H1 (cell line): Measurements from ENCODE around the gene SMG9. TPM values are rescaled to one million over a fixed set of nuclear protein-coding genes. Genes with fewer than 3 reads are reported as not detected.

ENCODE experiments used
- CTCF ChIA-PET: fragments of 300-600 bp; sonication (Branson Sonifier 250); formaldehyde crosslinking; loops from one replicate; lab custom pipeline; 2021; ENCODE audit not compliant: partially characterized antibody; lab: Charles Lee
- POLR2A ChIA-PET: fragments of 300-600 bp; sonication (Branson Sonifier 250); formaldehyde crosslinking; loops from one replicate; lab custom pipeline; 2021; ENCODE audit warnings: inconsistent platforms; ENCODE audit not compliant: partially characterized antibody; lab: Charles Lee
- DNase-seq, 2 experiments: peaks; one replicate each; pipeline versions ENCODE4 v3.0.0 to v3.0.0-alpha.2; 2010 to 2022; ENCODE audit warnings: low spot score in 2 of 2, low read depth in 1 of 2, mixed read lengths in 1 of 2
- FAIRE-seq: peaks from 2 replicates; lab custom pipeline; 2011; peaks lifted over from hg19 to GRCh38; lab: Jason Lieb, UNC
- H2AFZ ChIP-seq: 2 replicates; pipeline ENCODE4 v1.8.1; 2012; ENCODE audit warnings: low read length, inconsistent platforms
- H2AK5ac ChIP-seq: 2 replicates; pipeline ENCODE4 v1.6.1; 2013; ENCODE audit warnings: low read depth, low read length
- H2BK120ac ChIP-seq: replicated peaks from 2 replicates; pipeline ENCODE3; 2013; ENCODE audit warnings: low read depth, low read length, inconsistent platforms
- H2BK12ac ChIP-seq: 2 replicates; pipeline ENCODE4 v1.6.1; 2013; ENCODE audit warnings: low read depth, low read length
- H2BK15ac ChIP-seq: 2 replicates; pipeline ENCODE4 v1.6.1; 2013; ENCODE audit warnings: low read length
- H2BK20ac ChIP-seq: 2 replicates; pipeline ENCODE4 v1.6.1; 2013; ENCODE audit warnings: low read length
- H2BK5ac ChIP-seq: 2 replicates; pipeline ENCODE4 v1.6.1; 2013; ENCODE audit warnings: low read depth, low read length
- H3K14ac ChIP-seq: 2 replicates; pipeline ENCODE4 v1.6.1; 2013; ENCODE audit warnings: inconsistent platforms; ENCODE audit not compliant: insufficient read length
- H3K18ac ChIP-seq: 2 replicates; pipeline ENCODE4 v1.6.1; 2013; ENCODE audit warnings: low read length; ENCODE audit errors: extremely low read depth
- H3K23ac ChIP-seq: 2 replicates; pipeline ENCODE4 v1.6.1; 2013; ENCODE audit warnings: inconsistent platforms; ENCODE audit not compliant: insufficient read length
- H3K23me2 ChIP-seq: 2 replicates; pipeline ENCODE4 v1.6.1; 2013; ENCODE audit warnings: low read depth, low read length
- H3K27ac ChIP-seq: 2 replicates; pipeline ENCODE4 v1.6.1; 2011; ENCODE audit warnings: low read depth, low read length, inconsistent platforms
- H3K27me3 ChIP-seq, 4 experiments: replicated peaks in 1 of 4; 1 replicate in 1 of 4; 2 replicates in 3 of 4; pipeline versions ENCODE4 v1.6.1 to v1.8.1; 2011 to 2013; ENCODE audit warnings: low read length in 3 of 4, mild to moderate bottlenecking in 3 of 4, inconsistent platforms in 2 of 4, mixed read lengths in 2 of 4, moderate library complexity in 1 of 4; ENCODE audit not compliant: control insufficient read depth in 3 of 4, insufficient read depth in 3 of 4; ENCODE audit errors: extremely low read depth in 1 of 4
- H3K36me3 ChIP-seq, 4 experiments: 2 replicates each; pipeline versions ENCODE4 v1.6.1 to v1.8.1; 2011 to 2013; ENCODE audit warnings: mild to moderate bottlenecking in 4 of 4, low read length in 3 of 4, moderate library complexity in 2 of 4, control low read depth in 1 of 4, inconsistent platforms in 1 of 4; ENCODE audit not compliant: insufficient read depth in 4 of 4, control insufficient read depth in 2 of 4
- H3K4ac ChIP-seq: replicated peaks from 2 replicates; pipeline ENCODE3; 2013; ENCODE audit warnings: low read length, low read depth, mixed read lengths, inconsistent platforms; ENCODE audit not compliant: insufficient read length
- H3K4me1 ChIP-seq, 4 experiments: replicated peaks in 1 of 4; 1 replicate in 1 of 4; 2 replicates in 3 of 4; pipeline versions ENCODE4 v1.6.1 to v1.8.1; 2011 to 2013; ENCODE audit warnings: low read length in 3 of 4, inconsistent platforms in 2 of 4, mixed read lengths in 1 of 4; ENCODE audit not compliant: insufficient read depth in 4 of 4, control insufficient read depth in 3 of 4
- H3K4me2 ChIP-seq, 2 experiments: 2 replicates each; pipeline versions ENCODE4 v1.6.1 to v1.8.1; 2011 to 2013; ENCODE audit warnings: low read depth in 2 of 2, low read length in 2 of 2, control low read depth in 1 of 2, inconsistent platforms in 1 of 2, mild to moderate bottlenecking in 1 of 2; ENCODE audit not compliant: insufficient read depth in 1 of 2
- H3K4me3 ChIP-seq, 4 experiments: fragments of 200-600, 300-600 bp in 1 of 4; sonication (generic), shearing (Covaris generic), sonication (Bioruptor Twin) in 1 of 4; 2 replicates each; pipeline versions ENCODE4 v1.5.1 to v1.8.1; 2011 to 2016; ENCODE audit warnings: low read length in 4 of 4, low read depth in 3 of 4, control low read depth in 2 of 4, inconsistent platforms in 2 of 4, mild to moderate bottlenecking in 2 of 4, mixed read lengths in 1 of 4, moderate library complexity in 1 of 4; ENCODE audit not compliant: insufficient read depth in 2 of 4; ENCODE audit errors: extremely low read depth in 1 of 4
- H3K56ac ChIP-seq: replicated peaks from 2 replicates; pipeline ENCODE3; 2013; ENCODE audit warnings: low read depth, mild to moderate bottlenecking, mixed read lengths, low read length, inconsistent platforms; ENCODE audit not compliant: insufficient read length
- H3K79me1 ChIP-seq: 2 replicates; pipeline ENCODE4 v1.6.1; 2013; ENCODE audit warnings: low read depth, low read length, control low read depth
- H3K79me2 ChIP-seq, 2 experiments: 2 replicates each; pipeline versions ENCODE4 v1.6.1 to v1.8.1; 2012 to 2013; ENCODE audit warnings: low read length in 2 of 2, mild to moderate bottlenecking in 2 of 2, inconsistent platforms in 1 of 2; ENCODE audit not compliant: insufficient read depth in 2 of 2, control insufficient read depth in 1 of 2
- H3K9ac ChIP-seq, 4 experiments: replicated peaks in 1 of 4; 1 replicate in 1 of 4; 2 replicates in 3 of 4; pipeline versions ENCODE4 v1.6.1 to v1.8.1; 2011 to 2013; ENCODE audit warnings: low read depth in 3 of 4, low read length in 3 of 4, control low read depth in 2 of 4, mild to moderate bottlenecking in 2 of 4, moderate library complexity in 2 of 4, inconsistent platforms in 1 of 4; ENCODE audit errors: extremely low read depth in 1 of 4
- H3K9me3 ChIP-seq, 2 experiments: 2 replicates each; pipeline versions ENCODE4 v1.6.1 to v1.8.1; 2012 to 2013; ENCODE audit warnings: mild to moderate bottlenecking in 2 of 2, moderate library complexity in 2 of 2, control low read depth in 1 of 2, inconsistent platforms in 1 of 2, low read depth in 1 of 2, low read length in 1 of 2, mixed read lengths in 1 of 2; ENCODE audit not compliant: insufficient read depth in 2 of 2
- H4K20me1 ChIP-seq, 2 experiments: replicated peaks in 1 of 2; 2 replicates each; pipeline versions ENCODE3 to v1.8.1; 2011 to 2013; ENCODE audit warnings: inconsistent platforms in 2 of 2, low read length in 2 of 2, mild to moderate bottlenecking in 1 of 2; ENCODE audit not compliant: insufficient read depth in 2 of 2, control insufficient read depth in 1 of 2
- H4K5ac ChIP-seq: 2 replicates; pipeline ENCODE4 v1.6.1; 2013; ENCODE audit warnings: low read length, low read depth, mixed read lengths, inconsistent platforms; ENCODE audit not compliant: insufficient read length
- H4K8ac ChIP-seq: 2 replicates; pipeline ENCODE4 v1.8.0; 2013; ENCODE audit warnings: mild to moderate bottlenecking, moderate library complexity, low read length, inconsistent platforms; ENCODE audit not compliant: insufficient read depth; ENCODE audit errors: extremely low read depth
- H4K91ac ChIP-seq: replicated peaks from 2 replicates; pipeline ENCODE3; 2013; ENCODE audit warnings: low read length, mixed read lengths, inconsistent platforms; ENCODE audit not compliant: insufficient read length
- ASH2L ChIP-seq: fragments of 200-600, 300-600 bp; sonication (generic); IDR thresholded peaks from one replicate; pipeline ENCODE4 v1.7.1; 2017; ENCODE audit warnings: low read length
- ATF2 ChIP-seq: IDR thresholded peaks from 2 replicates; pipeline ENCODE4 v1.6.1; 2012; ENCODE audit warnings: low read length, inconsistent platforms
- ATF3 ChIP-seq: IDR thresholded peaks from 2 replicates; pipeline ENCODE4 v1.6.1; 2011; ENCODE audit warnings: low read depth, mild to moderate bottlenecking, low read length; ENCODE audit not compliant: insufficient read depth
- CREB1 ChIP-seq: IDR thresholded peaks from 2 replicates; pipeline ENCODE4 v1.6.1; 2012; ENCODE audit warnings: inconsistent platforms
- EZH2 ChIP-seq: fragments of 200-600 bp; sonication (generic); IDR thresholded peaks from 2 replicates; pipeline ENCODE4 v1.7.1; 2012; ENCODE audit warnings: low read depth, mild to moderate bottlenecking, moderate library complexity, low read length, inconsistent platforms; ENCODE audit not compliant: severe bottlenecking
- FOSL1 ChIP-seq: IDR thresholded peaks from 2 replicates; pipeline ENCODE4 v1.6.1; 2011; ENCODE audit warnings: mild to moderate bottlenecking, low read depth, low read length, moderate library complexity; ENCODE audit not compliant: insufficient read depth
- KDM5A ChIP-seq: fragments of 200-600 bp; IDR thresholded peaks from 2 replicates; pipeline ENCODE4 v1.7.1; 2012; ENCODE audit warnings: mild to moderate bottlenecking, low read length, inconsistent platforms, mixed read lengths
- RBBP5 ChIP-seq: IDR thresholded peaks from 2 replicates; pipeline ENCODE4 v1.7.1; 2012; ENCODE audit warnings: low read depth, mild to moderate bottlenecking, inconsistent platforms, low read length, moderate library complexity, borderline replicate concordance
- RFX5 ChIP-seq: IDR thresholded peaks from 2 replicates; pipeline ENCODE4 v1.6.1; 2011; ENCODE audit warnings: low read depth, low read length, improper control_type of control experiment, borderline replicate concordance
- RNF2 ChIP-seq: fragments of 200-900, 300-1000 bp; sonication (generic); IDR thresholded peaks from 2 replicates; pipeline ENCODE4 v1.7.1; 2016; ENCODE audit warnings: borderline replicate concordance, low read depth, mild to moderate bottlenecking, antibody characterized with exemption, low read length; ENCODE audit not compliant: poor library complexity, severe bottlenecking; ENCODE audit errors: missing control alignments
- TCF12 ChIP-seq: IDR thresholded peaks from 2 replicates; pipeline ENCODE4 v1.6.1; 2011; ENCODE audit warnings: low read depth, mild to moderate bottlenecking, low read length
- WGBS, 2 experiments: shearing (Covaris generic) in 1 of 2; methylation state at CpG; one replicate each; pipeline versions ENCODE4 v1.1.6 to v1.1.7; 2013 to 2015; ENCODE audit warnings: low lambda C conversion rate in 2 of 2, mixed read lengths in 2 of 2, inconsistent platforms in 1 of 2, low coverage in 1 of 2, missing lambda C conversion rate in 1 of 2; ENCODE audit not compliant: insufficient replicate concordance in 2 of 2, insufficient coverage in 1 of 2, insufficient read length in 1 of 2; ENCODE audit errors: extremely low coverage in 1 of 2, missing lambda C conversion rate in 1 of 2; 5-methylcytosine and 5-hydroxymethylcytosine counted together
- polyA plus RNA-seq, 7 experiments: library from polyadenylated mRNA; depleted of rRNA in 3 of 7; stranded (reverse) in 5 of 7; unstranded in 2 of 7; fragments of >200 nt in 5 of 7; fragments of 200-250 nt in 2 of 7; gene quantifications; 1 replicate in 5 of 7; 2 replicates in 1 of 7; 4 replicates in 1 of 7; pipeline versions ENCODE4 v1.2.1 to v1.2.3, GENCODE V29; 2011 to 2013; ENCODE audit warnings: missing spikeins in 2 of 7, mixed read lengths in 2 of 7
- total RNA-seq: library from RNA; stranded (reverse); fragmentation: NEBNext Ultra II Directional; extraction: Animal tissue kit (Norgen Biotek cat#: 25700); gene quantifications from 2 replicates; pipeline ENCODE4 v1.2.1, GENCODE V29; 2021

Gene SMG9
- total and polyA plus RNA-seq, 2 of the 8 experiments (the other 6 are each of a cell fraction or from before 2014, with no cell fraction given): 20.4 to 28.7 TPM

- CTCF ChIA-PET: no interaction called here
- no peak overlapping the region for H3K56ac ChIP-seq
- no peaks in the 10 kb centered on the region for H3K9me3 ChIP-seq
- H2AFZ ChIP-seq: no peak overlapping the region
- no peak overlapping the region for H3K9ac ChIP-seq
- FAIRE-seq (no peak), DNase-seq (no peak)
- no peak overlapping the region for H2BK5ac ChIP-seq
- no peak overlapping the region for H3K4me2 ChIP-seq
- H3K79me1 ChIP-seq: no peaks in the 10 kb centered on the region
- H3K4ac ChIP-seq: no peak overlapping the region
- H2BK12ac ChIP-seq: no peak overlapping the region
- no peaks in the 10 kb centered on the region for H3K36me3 ChIP-seq
- H3K4me3 ChIP-seq: no peak overlapping the region
- H3K4me1 ChIP-seq: peaks cover 0 to 2% (median 0%) of the 10 kb centered on the region in 4 experiments; a peak in 2 of 7 replicates
- no peaks in the 10 kb centered on the region for H3K23me2 ChIP-seq
- H2BK15ac ChIP-seq: no peak overlapping the region
- H3K14ac ChIP-seq: no peak overlapping the region
- H2BK20ac ChIP-seq: no peak overlapping the region
- no peak overlapping the region for H4K8ac ChIP-seq
- H3K23ac ChIP-seq: no peak overlapping the region
- POLR2A ChIA-PET: no interaction called here
- H4K20me1 ChIP-seq: no peaks in the 10 kb centered on the region
- H2BK120ac ChIP-seq: no peak overlapping the region
- H4K5ac ChIP-seq: no peak overlapping the region
- H3K18ac ChIP-seq: no peak overlapping the region
- no peak overlapping the region for H2AK5ac ChIP-seq
- WGBS, 2 experiments: 61% methylated on average over 2 of the region's 2 CpGs; no CpG with 5 or more reads in 1 of the 2 experiments
- no peaks in the 10 kb centered on the region for H3K27me3 ChIP-seq
- no peaks in the 10 kb centered on the region for H3K79me2 ChIP-seq
- H3K27ac ChIP-seq: no peak overlapping the region
- no peak overlapping the region for H4K91ac ChIP-seq
- no peak for TF ChIP-seq RBBP5
- no peak for TF ChIP-seq FOSL1
- TF ChIP-seq TCF12: no peak
- TF ChIP-seq CREB1: no peak
- no peak for TF ChIP-seq KDM5A
- TF ChIP-seq ATF2: no peak
- TF ChIP-seq EZH2: no peak
- TF ChIP-seq RNF2: no peak
- no peak for TF ChIP-seq RFX5
- TF ChIP-seq ASH2L: no peak
- no peak for TF ChIP-seq ATF3
These were observed 70.9 kb downstream of the SMG9 start for GRCh38 chr19:43683905-43684304.
